ENCODE data around the gene RECQL5. TPM values are rescaled to one million over a fixed set of nuclear protein-coding genes. Genes with fewer than 3 reads are reported as not detected.

RECQL5 gene
- total RNA-seq, 1 experiment from 2014 or later: 40.0 TPM

DNA sequence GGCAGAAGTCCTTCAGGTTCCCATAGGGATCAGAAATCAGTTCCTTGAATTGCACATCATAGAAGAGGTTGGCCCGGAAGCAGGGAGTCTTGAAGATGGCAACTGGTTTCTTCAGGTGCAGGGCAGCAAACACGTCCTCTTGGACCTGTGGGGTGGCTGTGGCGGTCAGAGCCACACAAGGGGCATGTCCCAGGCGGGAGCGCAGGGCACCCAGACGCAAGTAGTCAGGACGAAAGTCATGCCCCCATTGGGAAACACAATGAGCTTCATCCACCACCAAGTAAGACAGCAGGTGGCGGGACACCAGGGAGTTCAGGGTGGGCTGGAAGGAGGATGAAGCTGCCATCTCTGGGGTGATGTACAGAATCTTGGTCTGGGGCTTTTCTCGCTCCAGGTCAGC lies 4.4 kb downstream of the RECQL5 start:
- Histone ChIP-seq H3K4me1 (ENCODE audit: insufficient read depth, low read length) (no peaks in the 10 kb centered on the region), H2AFZ (ENCODE audit: low read length) (no peak overlapping the region), H3K14ac (ENCODE audit: insufficient read depth, low read length) (no peak overlapping the region), H2BK20ac (ENCODE audit: low read depth, low read length, poor library complexity, severe bottlenecking) (no peak overlapping the region), H3K4ac (ENCODE audit: low read depth, low read length) (no peak overlapping the region), H3K79me2 (ENCODE audit: insufficient read depth, low read length) (peaks cover 5% of the 10 kb centered on the region; the same call in 1 of the 2 replicates), H2BK15ac (ENCODE audit: low read depth, low read length) (no peak overlapping the region), H2BK5ac (ENCODE audit: insufficient read length, low read length) (no peak overlapping the region), H2BK12ac (ENCODE audit: insufficient read length, low read depth, low read length) (no peak overlapping the region), H3K56ac (ENCODE audit: insufficient read length, low read depth, low read length) (no peak overlapping the region), H3K4me2 (ENCODE audit: insufficient read depth, insufficient read length, low read length) (no peak overlapping the region), H3K27me3 (ENCODE audit: insufficient read depth, low read length) (no peaks in the 10 kb centered on the region), H3K9me3 (ENCODE audit: control insufficient read depth, low read depth, low read length) (no peaks in the 10 kb centered on the region), H4K5ac (ENCODE audit: insufficient read length, low read depth, low read length) (no peak overlapping the region), H4K91ac (ENCODE audit: insufficient read length, low read depth, low read length) (no peak overlapping the region), H2BK120ac (ENCODE audit: low read depth, low read length, poor library complexity, severe bottlenecking) (no peak overlapping the region), H3K18ac (ENCODE audit: insufficient read length, low read depth, low read length) (no peak overlapping the region), H3K9ac (ENCODE audit: extremely low read depth, insufficient read length, low read length) (no peak overlapping the region), H3K27ac (ENCODE audit: insufficient read length, low read depth, low read length) (no peak overlapping the region), H4K20me1 (ENCODE audit: control insufficient read depth, insufficient read depth, insufficient read length) (no peaks in the 10 kb centered on the region), H3T11ph (ENCODE audit: low read length) (no peak overlapping the region), H3K79me1 (ENCODE audit: insufficient read depth, low read depth, low read length, poor library complexity, severe bottlenecking) (peaks cover under 1% of the 10 kb centered on the region), H4K8ac (replicated peaks; ENCODE audit: insufficient read length, low read depth, low read length) (no peak overlapping the region), H3K23me2 (ENCODE audit: insufficient read length, low read depth, low read length, poor library complexity, severe bottlenecking) (peaks cover under 1% of the 10 kb centered on the region), H2AK5ac (ENCODE audit: insufficient read length, low read length) (no peak overlapping the region), H3K23ac (ENCODE audit: insufficient read length, low read depth, low read length) (no peak overlapping the region)
- Mint-ChIP-seq H3K9me3 (no peaks in the 10 kb centered on the region), H3K36me3 (ENCODE audit: insufficient read depth in 1 of 3, low read depth in 3 of 3) (peaks cover 4 to 31% (median 27%) of the 10 kb centered on the region in 3 experiments; a peak in 6 of 7 replicates), H3K4me3 (no peak overlapping the region), H3K27me3 (ENCODE audit: low read depth) (no peaks in the 10 kb centered on the region), H3K4me1 (peaks cover 3 to 5% of the 10 kb centered on the region in 2 experiments; a peak in 3 of 4 replicates), H3K27ac (no peak overlapping the region)
- TF ChIP-seq CTCF (conservative IDR thresholded peaks at IDR 0.05): no peak
- no peak for DNase-seq
- no CpG with 5 or more reads among the region's 9 CpGs for WGBS (ENCODE audit: extremely low coverage, insufficient read length, low lambda C conversion rate)

Data from H9 (cell line).